IMR-90 (cell line): ENCODE data around the gene PCDHGA10.
"Not testable (repeated sequence)": the region's sequence is repeated elsewhere in the genome, so short reads cannot be mapped to it uniquely, and the experiment has no call there.

Source experiments
- BHLHE40 ChIP-seq: fragments of 150-350 bp; IDR thresholded peaks from 2 replicates; pipeline ENCODE4 v1.6.1; 2016; ENCODE audit warnings: mild to moderate bottlenecking, low read depth, low read length
- CEBPB ChIP-seq: IDR thresholded peaks from 2 replicates; pipeline ENCODE4 v1.6.1; 2012; ENCODE audit warnings: low read depth, low read length, improper control_type of control experiment
- CHD1 ChIP-seq: IDR thresholded peaks from 2 replicates; pipeline ENCODE4 v1.6.1; 2012; ENCODE audit warnings: low read depth, low read length, improper control_type of control experiment
- CTCF ChIP-seq: conservative IDR thresholded peaks from 2 replicates; pipeline ENCODE4 v1.5.1; 2012; ENCODE audit warnings: mild to moderate bottlenecking, low read depth, low read length, improper control_type of control experiment
- FOS ChIP-seq: fragments of 150-350 bp; IDR thresholded peaks from 2 replicates; pipeline ENCODE4 v1.6.1; 2016; ENCODE audit warnings: low read depth, low read length
- MAFK ChIP-seq: IDR thresholded peaks from 2 replicates; pipeline ENCODE4 v1.6.1; 2012; ENCODE audit warnings: low read depth, low read length, improper control_type of control experiment
- MAZ ChIP-seq: IDR thresholded peaks from 2 replicates; pipeline ENCODE4 v1.6.1; 2012; ENCODE audit warnings: low read depth, mild to moderate bottlenecking, low read length, improper control_type of control experiment, moderate library complexity, borderline replicate concordance
- MXI1 ChIP-seq: IDR thresholded peaks from 2 replicates; pipeline ENCODE4 v1.6.1; 2012; ENCODE audit warnings: low read depth, mild to moderate bottlenecking, low read length, moderate library complexity, borderline replicate concordance
- POLR2A ChIP-seq: IDR thresholded peaks from 2 replicates; pipeline ENCODE4 v1.6.1; 2012; ENCODE audit warnings: mild to moderate bottlenecking, low read depth, low read length
- RAD21 ChIP-seq: IDR thresholded peaks from 2 replicates; pipeline ENCODE4 v1.6.1; 2012; ENCODE audit warnings: low read length, improper control_type of control experiment
- RFX5 ChIP-seq: IDR thresholded peaks from 2 replicates; pipeline ENCODE4 v1.8.0; 2012; ENCODE audit warnings: low read depth, mild to moderate bottlenecking, low read length, moderate library complexity
- SMC3 ChIP-seq: fragments of 150-350 bp; IDR thresholded peaks from 2 replicates; pipeline ENCODE4 v1.6.1; 2016; ENCODE audit warnings: low read depth, mild to moderate bottlenecking, antibody characterized with exemption, low read length, moderate library complexity
- TF ChIP-seq, protein P1 (sequence below): fragments of 150-350 bp; IDR thresholded peaks from 2 replicates; pipeline ENCODE4 v1.6.1; 2017; ENCODE audit warnings: mild to moderate bottlenecking, antibody characterized with exemption, low read length, low read depth
- TF ChIP-seq, protein P2 (sequence below): fragments of 150-350 bp; IDR thresholded peaks from 2 replicates; pipeline ENCODE4 v1.6.1; 2016; ENCODE audit warnings: low read depth, mild to moderate bottlenecking, low read length, moderate library complexity, borderline replicate concordance

- not testable (repeated sequence) for TF ChIP-seq CTCF, RAD21, POLR2A, SMC3, CEBPB, MXI1, CHD1, MAFK, MAZ, RFX5, BHLHE40, FOS
- TF ChIP-seq, protein P1, sequence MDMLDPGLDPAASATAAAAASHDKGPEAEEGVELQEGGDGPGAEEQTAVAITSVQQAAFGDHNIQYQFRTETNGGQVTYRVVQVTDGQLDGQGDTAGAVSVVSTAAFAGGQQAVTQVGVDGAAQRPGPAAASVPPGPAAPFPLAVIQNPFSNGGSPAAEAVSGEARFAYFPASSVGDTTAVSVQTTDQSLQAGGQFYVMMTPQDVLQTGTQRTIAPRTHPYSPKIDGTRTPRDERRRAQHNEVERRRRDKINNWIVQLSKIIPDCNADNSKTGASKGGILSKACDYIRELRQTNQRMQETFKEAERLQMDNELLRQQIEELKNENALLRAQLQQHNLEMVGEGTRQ = not testable (repeated sequence)
- TF ChIP-seq, protein P2, sequence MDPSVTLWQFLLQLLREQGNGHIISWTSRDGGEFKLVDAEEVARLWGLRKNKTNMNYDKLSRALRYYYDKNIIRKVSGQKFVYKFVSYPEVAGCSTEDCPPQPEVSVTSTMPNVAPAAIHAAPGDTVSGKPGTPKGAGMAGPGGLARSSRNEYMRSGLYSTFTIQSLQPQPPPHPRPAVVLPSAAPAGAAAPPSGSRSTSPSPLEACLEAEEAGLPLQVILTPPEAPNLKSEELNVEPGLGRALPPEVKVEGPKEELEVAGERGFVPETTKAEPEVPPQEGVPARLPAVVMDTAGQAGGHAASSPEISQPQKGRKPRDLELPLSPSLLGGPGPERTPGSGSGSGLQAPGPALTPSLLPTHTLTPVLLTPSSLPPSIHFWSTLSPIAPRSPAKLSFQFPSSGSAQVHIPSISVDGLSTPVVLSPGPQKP = not testable (repeated sequence)
Measured at GRCh38 chr5:141415275-141415618, 2.5 kb downstream of the PCDHGA10 start.
